ENCODE results near the gene ICA1.
A peak's percentile ranks its signal among the peaks of the same experiment; 100 is the strongest.

The ICA1 gene

GRCh38 chr7:8197994-8198698, 63.8 kb downstream of the ICA1 start:
- no peak for DNase-seq

- no peak for DNase-seq
Measured at GRCh38 chr7:8192897-8193296, 69.1 kb downstream of the ICA1 start.

- DNase-seq = peak; percentile 49
Measured at GRCh38 chr7:8190119-8190895, 71.7 kb downstream of the ICA1 start.

GRCh38 chr7:8189625-8190024, 72.3 kb downstream of the ICA1 start:
- no peak for DNase-seq

GRCh38 chr7:8185926-8186683, 75.9 kb downstream of the ICA1 start:
- DNase-seq = no peak

- no peak for DNase-seq
Measured at GRCh38 chr7:8184221-8184620, 77.7 kb downstream of the ICA1 start.

GRCh38 chr7:8179486-8179885, 82.5 kb downstream of the ICA1 start:
- DNase-seq = no peak

- no peak for DNase-seq
Measured at GRCh38 chr7:8178353-8178752, 83.6 kb downstream of the ICA1 start.

GRCh38 chr7:8177109-8177933, 84.6 kb downstream of the ICA1 start:
- no peak for DNase-seq

GRCh38 chr7:8176370-8177081, 85.4 kb downstream of the ICA1 start:
- DNase-seq = peak; percentile 57

GRCh38 chr7:8175929-8176369, 86.0 kb downstream of the ICA1 start:
- no peak for DNase-seq

- DNase-seq = no peak
Measured at GRCh38 chr7:8172372-8173354, 89.3 kb downstream of the ICA1 start.

GRCh38 chr7:8169171-8169570, 92.8 kb downstream of the ICA1 start:
- no peak for DNase-seq

GRCh38 chr7:8168336-8168735, 93.6 kb downstream of the ICA1 start:
- no peak for DNase-seq

GRCh38 chr7:8165150-8165549, 96.8 kb downstream of the ICA1 start:
- DNase-seq = no peak

- no peak for DNase-seq
Measured at GRCh38 chr7:8162181-8162580, 99.8 kb downstream of the ICA1 start.

GRCh38 chr7:8161364-8161828, 100.6 kb downstream of the ICA1 start:
- no peak for DNase-seq

- no peak for DNase-seq
Measured at GRCh38 chr7:8160779-8161345, 101.1 kb downstream of the ICA1 start.

GRCh38 chr7:8160250-8160649, 101.7 kb downstream of the ICA1 start:
- DNase-seq = no peak

- no peak for DNase-seq
Measured at GRCh38 chr7:8159595-8159994, 102.4 kb downstream of the ICA1 start.
